Stomach (tissue), 4 donors: ENCODE data around the gene ZMIZ1.

ENCODE experiments used
- EP300 ChIP-seq: sonication (generic); formaldehyde crosslinking; IDR thresholded peaks from one replicate; pipeline ENCODE4 v1.6.1; 2017; ENCODE audit warnings: antibody characterized with exemption
- POLR2A ChIP-seq, 4 donors: fragments of 450-650 bp; IDR thresholded peaks; one replicate each; pipeline ENCODE4 v1.6.1; 2016; ENCODE audit warnings: antibody characterized with exemption in 4 of 4, control low read depth in 2 of 4, mild to moderate bottlenecking in 1 of 4, moderate library complexity in 1 of 4
- POLR2AphosphoS5 ChIP-seq, 3 donors: sonication (generic); formaldehyde crosslinking; IDR thresholded peaks; one replicate each; pipeline ENCODE4 v1.6.1; 2016; ENCODE audit warnings: antibody characterized with exemption in 3 of 3
- TF ChIP-seq, protein P1 (sequence below), 7 experiments: fragments of 450-650 bp in 4 of 7; fragments of 200-600 bp in 3 of 7; sonication (generic) in 3 of 7; IDR thresholded peaks; one replicate each; pipeline ENCODE4 v1.5.1; 2016 to 2019; ENCODE audit warnings: antibody characterized with exemption in 7 of 7, control low read depth in 2 of 7, mild to moderate bottlenecking in 1 of 7

- TF ChIP-seq, protein P1, sequence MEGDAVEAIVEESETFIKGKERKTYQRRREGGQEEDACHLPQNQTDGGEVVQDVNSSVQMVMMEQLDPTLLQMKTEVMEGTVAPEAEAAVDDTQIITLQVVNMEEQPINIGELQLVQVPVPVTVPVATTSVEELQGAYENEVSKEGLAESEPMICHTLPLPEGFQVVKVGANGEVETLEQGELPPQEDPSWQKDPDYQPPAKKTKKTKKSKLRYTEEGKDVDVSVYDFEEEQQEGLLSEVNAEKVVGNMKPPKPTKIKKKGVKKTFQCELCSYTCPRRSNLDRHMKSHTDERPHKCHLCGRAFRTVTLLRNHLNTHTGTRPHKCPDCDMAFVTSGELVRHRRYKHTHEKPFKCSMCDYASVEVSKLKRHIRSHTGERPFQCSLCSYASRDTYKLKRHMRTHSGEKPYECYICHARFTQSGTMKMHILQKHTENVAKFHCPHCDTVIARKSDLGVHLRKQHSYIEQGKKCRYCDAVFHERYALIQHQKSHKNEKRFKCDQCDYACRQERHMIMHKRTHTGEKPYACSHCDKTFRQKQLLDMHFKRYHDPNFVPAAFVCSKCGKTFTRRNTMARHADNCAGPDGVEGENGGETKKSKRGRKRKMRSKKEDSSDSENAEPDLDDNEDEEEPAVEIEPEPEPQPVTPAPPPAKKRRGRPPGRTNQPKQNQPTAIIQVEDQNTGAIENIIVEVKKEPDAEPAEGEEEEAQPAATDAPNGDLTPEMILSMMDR (IDR thresholded peaks at IDR 0.05): no peak
- no peak for TF ChIP-seq EP300
- TF ChIP-seq POLR2A (IDR thresholded peaks at IDR 0.05): no peak
- TF ChIP-seq POLR2AphosphoS5 (IDR thresholded peaks at IDR 0.05): peak in 1 of 3 donors; percentile 13
These were observed 275.9 kb downstream of the ZMIZ1 start for GRCh38 chr10:79344502-79345195.
